Measurements from ENCODE around the gene MZT2B.
"Not testable (repeated sequence)": the region's sequence is repeated elsewhere in the genome, so short reads cannot be mapped to it uniquely, and the experiment has no call there.

MZT2B gene

DNA sequence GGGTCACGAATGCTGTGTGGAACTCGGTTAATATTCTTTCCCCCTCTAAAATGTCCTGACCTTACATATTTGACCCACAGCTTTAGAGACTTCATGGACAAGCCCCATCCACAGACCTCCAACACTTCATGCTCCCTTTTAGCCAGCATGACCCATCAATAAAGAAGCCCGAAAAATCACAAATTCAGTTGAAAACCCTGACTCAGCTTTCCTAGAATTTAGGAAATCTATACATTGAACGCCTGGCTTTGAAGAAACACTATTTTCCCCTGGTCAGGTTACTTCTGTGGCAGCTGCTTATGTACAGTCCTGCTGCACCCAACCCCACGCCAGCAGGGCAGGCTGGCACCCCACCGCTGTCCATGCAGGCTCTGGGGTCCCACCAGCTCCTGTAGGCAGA, 9.3 kb downstream of the MZT2B start:
- not testable (repeated sequence) for H2AFZ ChIP-seq (ENCODE audit: low read depth, low read length); H3K27me3 ChIP-seq (ENCODE audit: insufficient read depth, low read length); H3K9me3 ChIP-seq (ENCODE audit: low read length); H3K4me3 ChIP-seq (ENCODE audit: low read length); H3K36me3 ChIP-seq (ENCODE audit: insufficient read depth, low read length); H3K4me1 ChIP-seq (ENCODE audit: insufficient read depth, low read length)

DNA sequence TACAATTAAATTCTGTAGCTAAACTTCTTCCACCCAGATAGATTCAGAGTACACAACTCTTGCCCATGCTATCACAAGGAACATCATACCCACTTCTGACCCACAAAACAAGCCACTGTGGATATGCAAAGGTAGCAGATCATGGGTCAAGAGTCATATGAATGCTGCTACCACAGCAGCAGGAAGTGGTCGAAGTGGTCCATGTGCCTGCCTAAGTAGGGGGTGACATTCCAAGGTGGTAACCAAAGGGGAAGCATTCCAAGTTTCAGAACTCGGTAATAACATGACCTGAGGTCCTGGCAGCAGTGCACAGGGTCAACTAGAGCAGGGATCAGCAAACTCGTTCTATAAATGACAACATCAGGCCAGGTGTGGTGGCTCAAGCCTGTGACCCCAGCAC, 10.4 kb downstream of the MZT2B start:
- not testable (repeated sequence) for H3K36me3 ChIP-seq (ENCODE audit: insufficient read depth, low read length); H3K27me3 ChIP-seq (ENCODE audit: insufficient read depth, low read length); H3K4me1 ChIP-seq (ENCODE audit: insufficient read depth, low read length); H3K9me3 ChIP-seq (ENCODE audit: low read length); H2AFZ ChIP-seq (ENCODE audit: low read depth, low read length); H3K4me3 ChIP-seq (ENCODE audit: low read length)

DNA sequence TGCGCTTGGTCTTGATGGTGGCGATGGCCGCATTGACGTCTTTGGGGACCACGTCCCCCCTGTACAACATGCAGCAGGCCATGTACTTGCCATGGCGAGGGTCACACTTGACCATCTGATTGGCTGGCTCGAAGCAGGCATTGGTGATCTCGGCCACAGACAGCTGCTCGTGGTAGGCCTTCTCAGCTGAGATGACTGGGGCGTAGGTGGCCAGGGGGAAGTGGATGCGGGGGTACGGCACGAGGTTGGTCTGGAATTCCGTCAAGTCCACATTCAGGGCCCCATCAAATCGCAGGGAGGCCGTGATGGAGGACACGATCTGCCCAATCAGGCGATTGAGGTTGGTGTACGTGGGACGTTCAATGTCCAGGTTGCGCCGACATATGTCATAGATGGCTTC, 11.8 kb downstream of the MZT2B start:
- not testable (repeated sequence) for H2AFZ ChIP-seq (ENCODE audit: low read depth, low read length); H3K36me3 ChIP-seq (ENCODE audit: insufficient read depth, low read length); H3K27me3 ChIP-seq (ENCODE audit: insufficient read depth, low read length); H3K4me1 ChIP-seq (ENCODE audit: insufficient read depth, low read length); H3K9me3 ChIP-seq (ENCODE audit: low read length); H3K4me3 ChIP-seq (ENCODE audit: low read length)

DNA sequence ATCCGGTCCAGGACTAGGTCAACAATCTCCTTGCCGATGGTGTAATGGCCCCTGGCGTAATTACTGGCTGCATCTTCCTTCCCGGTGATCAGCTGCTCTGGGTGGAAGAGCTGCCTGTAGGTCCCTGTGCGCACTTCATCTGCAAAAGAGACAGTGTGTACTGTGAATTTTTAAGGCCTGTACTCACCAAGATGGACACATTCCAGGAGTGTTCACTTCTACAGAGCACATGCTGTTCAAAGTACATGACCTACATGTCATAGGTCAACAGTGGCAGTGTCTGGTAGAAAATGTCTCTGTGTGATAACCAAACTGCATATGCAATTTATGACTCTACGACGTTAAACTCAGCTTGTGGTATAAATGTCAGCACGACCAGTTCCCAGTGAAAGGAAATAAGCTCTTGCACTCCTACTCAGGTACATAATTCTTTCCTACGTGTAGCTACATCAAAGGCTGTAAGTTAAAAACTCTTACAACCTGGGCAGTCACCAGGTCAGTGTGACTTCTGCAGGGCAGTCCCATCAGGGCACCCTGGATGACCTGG, 13.1 kb downstream of the MZT2B start:
- H3K27me3 ChIP-seq (ENCODE audit: insufficient read depth, low read length); H3K36me3 ChIP-seq (ENCODE audit: insufficient read depth, low read length); H2AFZ ChIP-seq (ENCODE audit: low read depth, low read length); H3K4me3 ChIP-seq (ENCODE audit: low read length); H3K4me1 ChIP-seq (ENCODE audit: insufficient read depth, low read length); H3K9me3 ChIP-seq (ENCODE audit: low read length): not testable (repeated sequence)

DNA sequence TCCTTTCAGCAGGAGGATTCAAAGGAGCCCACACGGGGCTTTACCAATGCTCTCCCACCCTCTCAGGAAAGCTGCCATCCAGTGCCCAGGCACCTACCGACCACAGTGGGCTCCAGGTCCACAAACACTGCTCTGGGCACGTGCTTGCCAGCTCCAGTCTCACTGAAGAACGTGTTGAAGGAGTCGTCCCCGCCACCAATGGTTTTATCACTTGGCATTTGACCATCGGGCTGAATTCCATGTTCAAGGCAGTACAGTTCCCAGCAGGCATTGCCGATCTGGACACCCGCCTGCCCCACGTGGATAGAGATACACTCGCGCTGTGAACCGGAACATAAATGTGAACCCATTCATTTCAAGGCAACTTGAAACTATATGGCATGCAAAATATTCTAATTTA, 14.0 kb downstream of the MZT2B start:
- H2AFZ ChIP-seq (ENCODE audit: low read depth, low read length); H3K9me3 ChIP-seq (ENCODE audit: low read length): not testable (repeated sequence)

DNA sequence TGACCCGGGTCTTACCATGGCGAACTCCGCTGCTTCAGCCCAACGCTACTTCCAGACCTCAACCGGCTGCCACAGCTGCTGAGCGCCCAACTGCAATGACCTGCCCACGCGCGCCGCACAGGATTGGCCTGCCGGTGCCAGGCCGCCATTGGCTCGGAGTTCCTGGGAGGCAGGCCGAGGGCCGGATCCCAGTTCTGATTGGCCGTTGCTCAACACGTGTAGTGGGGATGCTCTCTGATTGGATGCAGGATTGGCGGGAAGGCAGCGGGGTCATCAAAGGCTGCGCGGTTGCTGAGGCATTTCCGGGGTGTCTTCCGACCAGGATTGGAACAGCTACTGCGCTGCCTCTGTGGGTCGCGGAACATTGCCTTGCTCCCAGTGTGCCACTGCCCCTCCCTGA, 16.3 kb downstream of the MZT2B start, which contains the start of gene TUBA3E:
Gene TUBA3E (minus strand): TSS at position 97 of the 400 bp plus-strand sequence. CDS start 79 bp downstream, at position 18.
- no peak within 1 kb of the TSS for H3K4me3 ChIP-seq (ENCODE audit: low read length)
- H3K36me3 ChIP-seq (ENCODE audit: insufficient read depth, low read length): no peaks in the 10 kb centered on the region
- no peaks in the 10 kb centered on the region for H3K4me1 ChIP-seq (ENCODE audit: insufficient read depth, low read length)
- no peak within 1 kb of the TSS for H2AFZ ChIP-seq (ENCODE audit: low read depth, low read length)
- no peaks in the 10 kb centered on the region for H3K27me3 ChIP-seq (ENCODE audit: insufficient read depth, low read length)
- H3K9me3 ChIP-seq (ENCODE audit: low read length): no peaks in the 10 kb centered on the region

More for the DNA sequence above, 14.0 kb downstream of the MZT2B start:
- not testable (repeated sequence) for H3K4me3 ChIP-seq (ENCODE audit: low read length); H3K27me3 ChIP-seq (ENCODE audit: insufficient read depth, low read length); H3K4me1 ChIP-seq (ENCODE audit: insufficient read depth, low read length); H3K36me3 ChIP-seq (ENCODE audit: insufficient read depth, low read length)

DNA sequence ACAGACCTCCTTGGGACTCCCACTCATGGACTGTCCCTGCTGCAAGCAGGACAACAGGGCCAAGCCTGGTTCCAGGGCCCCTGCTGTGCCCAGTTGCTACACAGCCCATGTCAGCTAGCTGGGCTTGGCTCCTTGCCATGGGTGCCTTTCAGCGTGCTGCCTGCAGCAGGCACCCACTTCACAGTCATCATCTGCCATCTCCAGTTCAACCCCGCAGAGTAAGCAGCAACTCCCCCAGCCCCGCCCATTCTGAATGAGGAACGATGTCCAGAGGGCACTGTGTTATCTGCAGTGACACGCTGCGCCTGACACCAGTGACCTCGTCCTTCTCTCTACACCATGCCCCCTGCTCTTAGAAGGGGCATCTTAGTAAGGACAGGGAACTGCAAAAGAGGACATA, 20.5 kb downstream of the MZT2B start:
- H3K36me3 ChIP-seq (ENCODE audit: insufficient read depth, low read length); H3K4me1 ChIP-seq (ENCODE audit: insufficient read depth, low read length); H3K9me3 ChIP-seq (ENCODE audit: low read length): not testable (repeated sequence)

GRCh38 chr2:130203150-130203549, 21.1 kb downstream of the MZT2B start:
- not testable (repeated sequence) for H3K4me1 ChIP-seq (ENCODE audit: insufficient read depth, low read length); H3K36me3 ChIP-seq (ENCODE audit: insufficient read depth, low read length)

More for the DNA sequence above, 20.5 kb downstream of the MZT2B start:
- not testable (repeated sequence) for H3K4me3 ChIP-seq (ENCODE audit: low read length); H3K27me3 ChIP-seq (ENCODE audit: insufficient read depth, low read length); H2AFZ ChIP-seq (ENCODE audit: low read depth, low read length)

DNA sequence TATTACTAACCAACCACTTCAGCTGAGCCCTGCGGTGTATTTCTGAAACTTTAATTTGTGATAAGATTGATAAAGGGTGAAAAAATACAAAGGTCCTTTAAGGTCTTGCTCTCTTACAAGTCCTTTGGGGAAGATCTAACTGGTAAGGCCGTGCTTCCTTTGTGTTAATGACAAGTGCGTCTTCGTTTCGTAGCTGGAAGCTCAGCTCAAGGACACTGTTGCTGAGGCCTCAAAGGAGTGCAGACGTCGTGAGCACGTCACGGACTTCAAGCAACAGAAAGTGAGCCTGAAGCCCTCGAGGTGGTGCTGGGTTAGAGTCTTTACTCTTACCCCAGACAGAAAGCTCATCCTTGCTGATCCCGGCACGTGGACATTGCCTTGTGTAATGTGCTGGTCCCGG, 25.0 kb downstream of the MZT2B start:
- H3K9me3 ChIP-seq (ENCODE audit: low read length); H2AFZ ChIP-seq (ENCODE audit: low read depth, low read length); H3K27me3 ChIP-seq (ENCODE audit: insufficient read depth, low read length); H3K36me3 ChIP-seq (ENCODE audit: insufficient read depth, low read length); H3K4me1 ChIP-seq (ENCODE audit: insufficient read depth, low read length); H3K4me3 ChIP-seq (ENCODE audit: low read length): not testable (repeated sequence)

More at GRCh38 chr2:130203150-130203549, 21.1 kb downstream of the MZT2B start:
- H3K9me3 ChIP-seq (ENCODE audit: low read length); H3K27me3 ChIP-seq (ENCODE audit: insufficient read depth, low read length); H2AFZ ChIP-seq (ENCODE audit: low read depth, low read length); H3K4me3 ChIP-seq (ENCODE audit: low read length): not testable (repeated sequence)

GRCh38 chr2:130219147-130219546, 37.1 kb downstream of the MZT2B start:
- H3K9me3 ChIP-seq (ENCODE audit: low read length); H3K27me3 ChIP-seq (ENCODE audit: insufficient read depth, low read length); H3K4me1 ChIP-seq (ENCODE audit: insufficient read depth, low read length); H3K4me3 ChIP-seq (ENCODE audit: low read length); H2AFZ ChIP-seq (ENCODE audit: low read depth, low read length); H3K36me3 ChIP-seq (ENCODE audit: insufficient read depth, low read length): not testable (repeated sequence)

- not testable (repeated sequence) for H2AFZ ChIP-seq (ENCODE audit: low read depth, low read length); H3K4me3 ChIP-seq (ENCODE audit: low read length); H3K27me3 ChIP-seq (ENCODE audit: insufficient read depth, low read length); H3K36me3 ChIP-seq (ENCODE audit: insufficient read depth, low read length); H3K9me3 ChIP-seq (ENCODE audit: low read length); H3K4me1 ChIP-seq (ENCODE audit: insufficient read depth, low read length)
These were observed 38.4 kb downstream of the MZT2B start for GRCh38 chr2:130220505-130220904.

- not testable (repeated sequence) for H3K36me3 ChIP-seq (ENCODE audit: insufficient read depth, low read length); H2AFZ ChIP-seq (ENCODE audit: low read depth, low read length); H3K27me3 ChIP-seq (ENCODE audit: insufficient read depth, low read length); H3K4me1 ChIP-seq (ENCODE audit: insufficient read depth, low read length); H3K9me3 ChIP-seq (ENCODE audit: low read length); H3K4me3 ChIP-seq (ENCODE audit: low read length)
These were observed 40.5 kb downstream of the MZT2B start for GRCh38 chr2:130222523-130222922.

DNA sequence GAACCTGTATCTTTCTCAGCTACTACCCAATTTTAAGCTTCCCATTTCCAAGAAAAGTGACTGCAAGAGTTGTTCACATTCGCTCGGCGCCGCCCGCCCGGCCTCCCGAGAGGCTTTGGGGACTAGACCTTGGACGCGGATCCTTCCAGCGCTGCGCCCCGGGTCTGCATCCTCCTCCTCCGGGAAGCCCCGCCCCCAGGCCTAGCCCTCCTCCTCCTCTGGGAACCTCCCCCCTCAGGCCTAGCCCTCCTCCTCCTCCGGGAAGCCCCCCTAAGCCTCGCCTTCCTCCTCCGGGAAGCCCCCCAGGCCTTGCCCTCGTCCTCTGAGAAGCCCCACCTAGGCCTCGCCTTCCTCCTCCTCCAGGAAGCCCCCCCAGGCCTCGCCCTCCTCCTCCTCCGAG, 45.9 kb downstream of the MZT2B start:
- not testable (repeated sequence) for H3K9me3 ChIP-seq (ENCODE audit: low read length); H3K27me3 ChIP-seq (ENCODE audit: insufficient read depth, low read length); H3K4me1 ChIP-seq (ENCODE audit: insufficient read depth, low read length); H3K4me3 ChIP-seq (ENCODE audit: low read length); H2AFZ ChIP-seq (ENCODE audit: low read depth, low read length); H3K36me3 ChIP-seq (ENCODE audit: insufficient read depth, low read length)

GRCh38 chr2:130228467-130229160, 46.6 kb downstream of the MZT2B start:
- not testable (repeated sequence) for H3K36me3 ChIP-seq (ENCODE audit: insufficient read depth, low read length); H3K4me1 ChIP-seq (ENCODE audit: insufficient read depth, low read length); H3K27me3 ChIP-seq (ENCODE audit: insufficient read depth, low read length); H2AFZ ChIP-seq (ENCODE audit: low read depth, low read length); H3K9me3 ChIP-seq (ENCODE audit: low read length); H3K4me3 ChIP-seq (ENCODE audit: low read length)
